H1 (cell line): Measurements from ENCODE around the gene RPS6KA4. TPM values are rescaled to one million over a fixed set of nuclear protein-coding genes. Genes with fewer than 3 reads are reported as not detected.

Experiments
- CTCF ChIA-PET: fragments of 300-600 bp; sonication (Branson Sonifier 250); formaldehyde crosslinking; loops from one replicate; lab custom pipeline; 2021; ENCODE audit not compliant: partially characterized antibody; lab: Charles Lee
- POLR2A ChIA-PET: fragments of 300-600 bp; sonication (Branson Sonifier 250); formaldehyde crosslinking; loops from one replicate; lab custom pipeline; 2021; ENCODE audit warnings: inconsistent platforms; ENCODE audit not compliant: partially characterized antibody; lab: Charles Lee
- DNase-seq, 2 experiments: peaks; one replicate each; pipeline versions ENCODE4 v3.0.0 to v3.0.0-alpha.2; 2010 to 2022; ENCODE audit warnings: low spot score in 2 of 2, low read depth in 1 of 2, mixed read lengths in 1 of 2
- FAIRE-seq: peaks from 2 replicates; lab custom pipeline; 2011; peaks lifted over from hg19 to GRCh38; lab: Jason Lieb, UNC
- H2AFZ ChIP-seq: 2 replicates; pipeline ENCODE4 v1.8.1; 2012; ENCODE audit warnings: low read length, inconsistent platforms
- H2AK5ac ChIP-seq: 2 replicates; pipeline ENCODE4 v1.6.1; 2013; ENCODE audit warnings: low read depth, low read length
- H2BK120ac ChIP-seq: replicated peaks from 2 replicates; pipeline ENCODE3; 2013; ENCODE audit warnings: low read depth, low read length, inconsistent platforms
- H2BK12ac ChIP-seq: 2 replicates; pipeline ENCODE4 v1.6.1; 2013; ENCODE audit warnings: low read depth, low read length
- H2BK15ac ChIP-seq: 2 replicates; pipeline ENCODE4 v1.6.1; 2013; ENCODE audit warnings: low read length
- H2BK20ac ChIP-seq: 2 replicates; pipeline ENCODE4 v1.6.1; 2013; ENCODE audit warnings: low read length
- H2BK5ac ChIP-seq: 2 replicates; pipeline ENCODE4 v1.6.1; 2013; ENCODE audit warnings: low read depth, low read length
- H3K14ac ChIP-seq: 2 replicates; pipeline ENCODE4 v1.6.1; 2013; ENCODE audit warnings: inconsistent platforms; ENCODE audit not compliant: insufficient read length
- H3K18ac ChIP-seq: 2 replicates; pipeline ENCODE4 v1.6.1; 2013; ENCODE audit warnings: low read length; ENCODE audit errors: extremely low read depth
- H3K23ac ChIP-seq: 2 replicates; pipeline ENCODE4 v1.6.1; 2013; ENCODE audit warnings: inconsistent platforms; ENCODE audit not compliant: insufficient read length
- H3K23me2 ChIP-seq: 2 replicates; pipeline ENCODE4 v1.6.1; 2013; ENCODE audit warnings: low read depth, low read length
- H3K27ac ChIP-seq: 2 replicates; pipeline ENCODE4 v1.6.1; 2011; ENCODE audit warnings: low read depth, low read length, inconsistent platforms
- H3K27me3 ChIP-seq, 4 experiments: replicated peaks in 1 of 4; 1 replicate in 1 of 4; 2 replicates in 3 of 4; pipeline versions ENCODE4 v1.6.1 to v1.8.1; 2011 to 2013; ENCODE audit warnings: low read length in 3 of 4, mild to moderate bottlenecking in 3 of 4, inconsistent platforms in 2 of 4, mixed read lengths in 2 of 4, moderate library complexity in 1 of 4; ENCODE audit not compliant: control insufficient read depth in 3 of 4, insufficient read depth in 3 of 4; ENCODE audit errors: extremely low read depth in 1 of 4
- H3K36me3 ChIP-seq, 4 experiments: 2 replicates each; pipeline versions ENCODE4 v1.6.1 to v1.8.1; 2011 to 2013; ENCODE audit warnings: mild to moderate bottlenecking in 4 of 4, low read length in 3 of 4, moderate library complexity in 2 of 4, control low read depth in 1 of 4, inconsistent platforms in 1 of 4; ENCODE audit not compliant: insufficient read depth in 4 of 4, control insufficient read depth in 2 of 4
- H3K4ac ChIP-seq: replicated peaks from 2 replicates; pipeline ENCODE3; 2013; ENCODE audit warnings: low read length, low read depth, mixed read lengths, inconsistent platforms; ENCODE audit not compliant: insufficient read length
- H3K4me1 ChIP-seq, 4 experiments: replicated peaks in 1 of 4; 1 replicate in 1 of 4; 2 replicates in 3 of 4; pipeline versions ENCODE4 v1.6.1 to v1.8.1; 2011 to 2013; ENCODE audit warnings: low read length in 3 of 4, inconsistent platforms in 2 of 4, mixed read lengths in 1 of 4; ENCODE audit not compliant: insufficient read depth in 4 of 4, control insufficient read depth in 3 of 4
- H3K4me2 ChIP-seq, 2 experiments: 2 replicates each; pipeline versions ENCODE4 v1.6.1 to v1.8.1; 2011 to 2013; ENCODE audit warnings: low read depth in 2 of 2, low read length in 2 of 2, control low read depth in 1 of 2, inconsistent platforms in 1 of 2, mild to moderate bottlenecking in 1 of 2; ENCODE audit not compliant: insufficient read depth in 1 of 2
- H3K4me3 ChIP-seq, 4 experiments: fragments of 200-600, 300-600 bp in 1 of 4; sonication (generic), shearing (Covaris generic), sonication (Bioruptor Twin) in 1 of 4; 2 replicates each; pipeline versions ENCODE4 v1.5.1 to v1.8.1; 2011 to 2016; ENCODE audit warnings: low read length in 4 of 4, low read depth in 3 of 4, control low read depth in 2 of 4, inconsistent platforms in 2 of 4, mild to moderate bottlenecking in 2 of 4, mixed read lengths in 1 of 4, moderate library complexity in 1 of 4; ENCODE audit not compliant: insufficient read depth in 2 of 4; ENCODE audit errors: extremely low read depth in 1 of 4
- H3K56ac ChIP-seq: replicated peaks from 2 replicates; pipeline ENCODE3; 2013; ENCODE audit warnings: low read depth, mild to moderate bottlenecking, mixed read lengths, low read length, inconsistent platforms; ENCODE audit not compliant: insufficient read length
- H3K79me1 ChIP-seq: 2 replicates; pipeline ENCODE4 v1.6.1; 2013; ENCODE audit warnings: low read depth, low read length, control low read depth
- H3K79me2 ChIP-seq, 2 experiments: 2 replicates each; pipeline versions ENCODE4 v1.6.1 to v1.8.1; 2012 to 2013; ENCODE audit warnings: low read length in 2 of 2, mild to moderate bottlenecking in 2 of 2, inconsistent platforms in 1 of 2; ENCODE audit not compliant: insufficient read depth in 2 of 2, control insufficient read depth in 1 of 2
- H3K9ac ChIP-seq, 4 experiments: replicated peaks in 1 of 4; 1 replicate in 1 of 4; 2 replicates in 3 of 4; pipeline versions ENCODE4 v1.6.1 to v1.8.1; 2011 to 2013; ENCODE audit warnings: low read depth in 3 of 4, low read length in 3 of 4, control low read depth in 2 of 4, mild to moderate bottlenecking in 2 of 4, moderate library complexity in 2 of 4, inconsistent platforms in 1 of 4; ENCODE audit errors: extremely low read depth in 1 of 4
- H3K9me3 ChIP-seq, 2 experiments: 2 replicates each; pipeline versions ENCODE4 v1.6.1 to v1.8.1; 2012 to 2013; ENCODE audit warnings: mild to moderate bottlenecking in 2 of 2, moderate library complexity in 2 of 2, control low read depth in 1 of 2, inconsistent platforms in 1 of 2, low read depth in 1 of 2, low read length in 1 of 2, mixed read lengths in 1 of 2; ENCODE audit not compliant: insufficient read depth in 2 of 2
- H4K20me1 ChIP-seq, 2 experiments: replicated peaks in 1 of 2; 2 replicates each; pipeline versions ENCODE3 to v1.8.1; 2011 to 2013; ENCODE audit warnings: inconsistent platforms in 2 of 2, low read length in 2 of 2, mild to moderate bottlenecking in 1 of 2; ENCODE audit not compliant: insufficient read depth in 2 of 2, control insufficient read depth in 1 of 2
- H4K5ac ChIP-seq: 2 replicates; pipeline ENCODE4 v1.6.1; 2013; ENCODE audit warnings: low read length, low read depth, mixed read lengths, inconsistent platforms; ENCODE audit not compliant: insufficient read length
- H4K8ac ChIP-seq: 2 replicates; pipeline ENCODE4 v1.8.0; 2013; ENCODE audit warnings: mild to moderate bottlenecking, moderate library complexity, low read length, inconsistent platforms; ENCODE audit not compliant: insufficient read depth; ENCODE audit errors: extremely low read depth
- H4K91ac ChIP-seq: replicated peaks from 2 replicates; pipeline ENCODE3; 2013; ENCODE audit warnings: low read length, mixed read lengths, inconsistent platforms; ENCODE audit not compliant: insufficient read length
- JUN ChIP-seq: IDR thresholded peaks from 2 replicates; pipeline ENCODE4 v1.6.1; 2011; ENCODE audit warnings: low read depth, mild to moderate bottlenecking, improper control_type of control experiment, low read length
- KDM1A ChIP-seq: fragments of 200-600, 300-600 bp; sonication (generic); IDR thresholded peaks from 2 replicates; pipeline ENCODE4 v1.7.1; 2016; ENCODE audit warnings: mild to moderate bottlenecking, low read length, borderline replicate concordance
- SAP30 ChIP-seq: fragments of 300-600 bp; sonication (generic); IDR thresholded peaks from 2 replicates; pipeline ENCODE4 v1.7.1; 2012; ENCODE audit warnings: low read length, moderate library complexity, mild to moderate bottlenecking, inconsistent platforms; ENCODE audit not compliant: insufficient read depth, insufficient replicate concordance
- WGBS, 2 experiments: shearing (Covaris generic) in 1 of 2; methylation state at CpG; one replicate each; pipeline versions ENCODE4 v1.1.6 to v1.1.7; 2013 to 2015; ENCODE audit warnings: low lambda C conversion rate in 2 of 2, mixed read lengths in 2 of 2, inconsistent platforms in 1 of 2, low coverage in 1 of 2, missing lambda C conversion rate in 1 of 2; ENCODE audit not compliant: insufficient replicate concordance in 2 of 2, insufficient coverage in 1 of 2, insufficient read length in 1 of 2; ENCODE audit errors: extremely low coverage in 1 of 2, missing lambda C conversion rate in 1 of 2; 5-methylcytosine and 5-hydroxymethylcytosine counted together
- polyA plus RNA-seq, 7 experiments: library from polyadenylated mRNA; depleted of rRNA in 3 of 7; stranded (reverse) in 5 of 7; unstranded in 2 of 7; fragments of >200 nt in 5 of 7; fragments of 200-250 nt in 2 of 7; gene quantifications; 1 replicate in 5 of 7; 2 replicates in 1 of 7; 4 replicates in 1 of 7; pipeline versions ENCODE4 v1.2.1 to v1.2.3, GENCODE V29; 2011 to 2013; ENCODE audit warnings: missing spikeins in 2 of 7, mixed read lengths in 2 of 7
- total RNA-seq: library from RNA; stranded (reverse); fragmentation: NEBNext Ultra II Directional; extraction: Animal tissue kit (Norgen Biotek cat#: 25700); gene quantifications from 2 replicates; pipeline ENCODE4 v1.2.1, GENCODE V29; 2021

RPS6KA4 gene
- total and polyA plus RNA-seq, 2 of the 8 experiments (the other 6 are each of a cell fraction or from before 2014, with no cell fraction given), result 8.2 to 12.6 TPM

DNA sequence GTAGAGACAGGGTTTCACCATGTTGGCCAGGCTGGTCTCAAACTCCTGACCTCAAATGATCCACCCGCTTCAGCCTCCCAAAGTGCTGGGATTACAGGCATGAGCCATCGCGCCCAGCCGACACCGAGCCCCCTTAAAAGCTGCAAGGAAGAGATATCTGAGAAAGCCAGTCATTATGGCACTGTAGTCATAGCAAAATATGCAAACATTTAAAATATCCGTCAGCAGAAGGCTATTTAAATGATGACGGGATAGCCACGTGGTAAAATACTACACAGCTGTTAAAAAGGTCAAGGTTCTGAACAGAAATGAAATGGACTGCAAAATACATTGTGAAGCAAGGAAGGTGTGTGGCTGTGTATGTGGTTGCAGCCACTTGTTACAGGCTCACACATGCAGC lies 25.4 kb upstream of the RPS6KA4 start:
- Histone ChIP-seq H3K27me3 (no peaks in the 10 kb centered on the region), H3K4me3 (no peak overlapping the region), H3K14ac (no peak overlapping the region), H4K20me1 (peaks cover 0 to 2% of the 10 kb centered on the region in 2 experiments), H2AK5ac (no peak overlapping the region), H4K8ac (no peak overlapping the region), H3K79me1 (no peaks in the 10 kb centered on the region), H2BK120ac (no peak overlapping the region), H2BK12ac (no peak overlapping the region), H3K18ac (no peak overlapping the region), H4K91ac (no peak overlapping the region), H3K23ac (no peak overlapping the region), H3K23me2 (peaks cover 2% of the 10 kb centered on the region; the same call in 1 of the 2 replicates), H3K27ac (no peak overlapping the region), H3K4me2 (no peak overlapping the region), H2AFZ (no peak overlapping the region), H2BK20ac (no peak overlapping the region), H3K4ac (no peak overlapping the region), H2BK5ac (no peak overlapping the region), H3K4me1 (peaks cover 0 to 9% (median 4%) of the 10 kb centered on the region in 4 experiments; a peak in 6 of 7 replicates), H3K9me3 (no peaks in the 10 kb centered on the region), H3K56ac (no peak overlapping the region), H3K9ac (no peak overlapping the region), H3K79me2 (no peaks in the 10 kb centered on the region), H3K36me3 (no peaks in the 10 kb centered on the region), H4K5ac (no peak overlapping the region), H2BK15ac (no peak overlapping the region)
- POLR2A ChIA-PET, result interaction anchor here (0.8 to 7.3 kb wide), 5 partner anchors 17 to 529 kb away, joined by 3 to 61 read pairs (median 4); partner anchors contain the start of genes PRDX5 and TRMT112
- DNase-seq (no peak), FAIRE-seq (no peak)
- 87% methylated on average over 8 of the region's 8 CpGs; no CpG with 5 or more reads in 1 of the 2 experiments for WGBS, 2 experiments
- CTCF ChIA-PET, result interaction anchor here (0.7 to 37.6 kb wide), 5 partner anchors 11 to 115 kb away, joined by 3 to 614 read pairs (median 20); partner anchors contain the start of genes CATSPERZ, CCDC88B, ESRRA and PRDX5
- TF ChIP-seq SAP30, result no peak
- no peak for TF ChIP-seq JUN
- TF ChIP-seq KDM1A, result no peak
